DMS153 treated with DMSO at 0.1 percent for 48 hours (cell line): ENCODE results near the gene CILP.

Experiments
- DNase-seq: peaks from one replicate; lab custom pipeline; 2025; ENCODE audit not compliant: unreplicated experiment; lab: John Stamatoyannopoulos, UW

Gene CILP

DNA sequence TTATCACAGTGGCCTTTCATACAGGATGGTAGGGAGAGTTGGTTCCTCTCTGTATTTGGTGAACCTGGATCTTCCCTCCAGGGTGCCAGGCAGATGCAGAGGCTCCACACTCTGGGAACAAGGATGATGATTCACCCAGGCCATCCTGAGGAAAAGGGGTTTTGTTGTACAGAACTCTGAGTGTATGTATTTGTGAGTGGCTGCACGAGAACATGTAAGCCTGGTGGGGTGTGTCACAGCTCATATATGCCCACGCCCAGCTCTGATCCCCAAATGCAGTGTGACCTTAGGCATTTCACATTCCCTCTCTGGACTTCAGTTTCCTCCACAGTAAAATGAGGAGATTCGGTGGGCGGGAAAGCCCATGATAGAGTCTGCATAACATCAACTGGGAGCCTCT lies 11.6 kb upstream of the CILP start:
- no peak for DNase-seq

DNA sequence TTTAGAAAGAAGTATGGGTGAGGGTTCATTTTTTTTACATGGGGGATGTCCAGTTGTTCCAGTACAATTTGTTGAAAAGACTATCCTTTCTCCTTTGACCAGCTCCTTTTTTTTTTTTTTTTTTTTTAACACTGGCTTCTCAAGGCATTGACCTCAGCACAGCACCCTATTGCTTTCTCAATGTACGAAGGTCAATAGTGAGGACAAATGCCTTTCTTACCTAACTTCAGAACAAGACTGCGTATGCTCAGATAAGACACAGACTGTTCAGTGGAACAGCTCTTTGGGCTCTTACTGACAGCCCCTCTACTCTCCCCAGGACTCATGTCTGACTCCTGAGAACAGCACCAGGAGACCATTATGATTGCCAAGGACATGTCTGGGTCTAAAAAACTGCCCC lies 10.4 kb upstream of the CILP start:
- DNase-seq: no peak

DNA sequence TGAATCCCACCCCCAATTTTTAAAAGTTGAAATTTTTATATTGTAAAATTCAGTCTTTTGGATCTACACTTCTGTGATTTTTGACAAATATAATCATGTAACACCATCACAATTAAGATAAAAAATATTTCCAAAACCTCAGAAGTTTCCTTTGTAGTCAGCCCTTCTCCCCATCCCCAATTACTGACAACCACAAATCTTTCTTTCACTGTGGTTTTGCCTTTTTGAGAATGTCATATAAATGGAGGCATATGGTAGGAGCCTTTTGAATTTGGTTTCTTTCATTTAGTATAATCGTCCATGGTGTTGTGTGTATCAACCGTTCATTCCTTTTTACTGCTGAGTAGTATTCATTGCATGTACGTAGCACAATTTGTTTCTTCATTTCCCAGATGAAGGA lies 7.9 kb upstream of the CILP start:
- DNase-seq: no peak

DNA sequence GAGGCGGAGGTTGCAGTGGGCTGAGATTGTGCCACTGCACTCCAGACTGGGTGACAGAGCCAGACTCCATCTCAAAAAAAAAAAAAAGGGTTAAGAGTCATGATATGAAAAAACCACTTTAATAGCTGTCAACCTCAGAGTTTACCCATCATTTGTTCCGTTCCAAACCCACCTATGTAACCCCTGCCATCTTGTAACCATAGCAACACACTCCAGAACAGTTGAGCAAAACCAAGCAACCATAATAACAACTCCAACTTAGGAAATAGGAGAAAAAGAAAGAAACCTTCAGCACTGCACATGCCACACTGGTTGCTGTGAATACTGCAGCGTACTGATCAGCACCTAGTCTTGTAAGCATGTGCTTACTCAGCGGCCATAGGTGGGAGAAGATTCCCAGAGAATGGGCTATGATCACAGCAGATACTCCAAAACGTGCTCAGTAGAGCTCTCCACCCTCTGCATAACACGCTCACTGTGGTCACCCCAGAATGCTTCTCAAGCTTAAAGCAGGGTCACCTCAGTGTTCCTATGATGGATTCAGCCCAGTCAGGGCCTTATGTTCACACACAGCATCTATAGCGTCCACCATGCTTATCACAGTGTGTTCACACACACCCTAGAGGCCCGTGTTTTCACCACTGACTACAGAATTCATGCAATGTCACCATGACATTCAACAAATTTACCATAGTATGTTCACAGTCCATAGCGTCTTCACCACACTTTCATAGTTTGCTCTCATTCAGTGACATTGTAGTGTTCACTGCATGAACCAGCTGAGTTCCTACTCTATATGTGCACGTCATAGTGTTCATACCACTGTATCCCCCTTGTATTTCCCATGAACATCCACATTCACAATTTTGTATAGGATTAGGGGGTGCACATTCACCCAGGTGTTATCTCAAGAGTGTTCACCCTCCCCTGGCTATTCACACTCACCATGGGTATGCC lies 6.5 kb upstream of the CILP start:
- DNase-seq: no peak

DNA sequence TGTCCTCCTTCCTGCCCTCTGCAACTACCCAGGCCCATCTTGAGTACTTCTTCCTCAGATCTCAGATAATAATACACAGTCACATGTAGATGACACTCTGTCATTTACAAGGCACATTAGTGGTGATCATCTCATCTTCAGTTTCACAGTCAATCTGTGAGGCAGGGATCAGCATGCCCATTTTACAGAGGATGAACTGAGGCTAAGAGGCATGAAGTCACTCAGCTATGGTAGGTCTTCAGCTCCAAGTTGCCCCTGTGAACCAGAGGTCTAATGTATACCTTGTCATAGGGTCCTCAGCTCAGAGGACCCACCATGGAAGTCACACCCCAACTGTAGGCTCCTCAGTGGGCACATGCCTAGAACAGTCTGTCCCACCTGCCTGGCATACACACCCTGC lies 4.2 kb upstream of the CILP start:
- DNase-seq: no peak

DNA sequence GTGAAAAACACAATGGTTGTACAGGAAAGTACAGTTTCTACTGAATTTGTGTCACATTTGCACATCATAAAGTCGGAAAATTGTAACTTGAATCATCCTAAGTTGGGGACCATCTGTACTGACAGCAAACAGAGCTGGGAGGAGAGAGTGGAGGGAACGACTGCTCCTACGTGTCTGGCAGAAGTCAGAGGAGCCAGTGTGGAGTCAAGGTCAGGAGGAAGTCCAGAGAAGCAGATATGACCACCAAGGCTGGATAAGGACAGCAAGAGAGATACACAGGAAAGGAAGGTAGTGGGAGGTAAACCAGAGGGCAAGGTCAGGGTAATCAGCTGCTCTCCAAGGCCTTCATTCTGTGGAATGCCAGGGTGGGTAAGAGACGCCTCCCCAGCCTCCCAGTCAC lies 2.7 kb upstream of the CILP start:
- DNase-seq: no peak

DNA sequence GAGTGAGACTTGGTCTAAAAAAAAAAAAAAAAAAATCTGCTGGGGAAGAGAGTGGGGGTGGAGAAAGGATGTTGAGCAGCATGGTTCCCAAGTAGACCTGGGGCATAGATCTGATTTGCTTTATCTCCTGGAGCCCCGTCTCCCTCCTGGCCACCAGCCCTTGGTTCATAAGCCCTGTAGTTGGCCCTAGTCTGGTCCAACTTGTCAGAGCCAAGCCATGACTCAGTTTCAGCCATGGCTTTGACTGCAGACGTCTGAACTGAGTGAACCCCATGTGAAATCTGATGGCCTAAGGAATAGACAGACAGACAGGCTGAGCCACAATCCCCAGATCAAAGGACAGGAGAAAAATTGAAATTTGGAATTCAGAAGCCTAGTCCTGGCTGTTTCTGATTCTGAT lies 2.0 kb upstream of the CILP start:
- no peak for DNase-seq

DNA sequence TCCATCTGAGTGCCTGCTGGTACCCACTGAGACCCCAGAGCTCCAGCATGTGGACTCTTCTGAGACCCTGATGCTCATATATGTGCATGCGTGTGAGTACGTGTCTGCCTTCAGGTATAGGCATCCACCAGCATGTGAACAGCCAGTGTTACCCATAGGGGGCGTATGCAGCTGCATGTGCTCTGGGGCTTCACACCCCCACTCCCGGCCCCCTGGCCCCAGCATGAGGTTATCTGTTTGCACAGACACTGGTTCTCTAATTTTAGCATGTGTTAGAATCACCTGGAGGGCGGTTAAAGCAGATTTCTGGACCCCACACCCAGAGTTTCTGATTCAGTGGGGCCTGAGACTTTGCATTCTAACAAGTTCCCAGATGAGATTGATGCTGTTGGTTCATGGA lies 824 bp upstream of the CILP start:
- no peak for DNase-seq

DNA sequence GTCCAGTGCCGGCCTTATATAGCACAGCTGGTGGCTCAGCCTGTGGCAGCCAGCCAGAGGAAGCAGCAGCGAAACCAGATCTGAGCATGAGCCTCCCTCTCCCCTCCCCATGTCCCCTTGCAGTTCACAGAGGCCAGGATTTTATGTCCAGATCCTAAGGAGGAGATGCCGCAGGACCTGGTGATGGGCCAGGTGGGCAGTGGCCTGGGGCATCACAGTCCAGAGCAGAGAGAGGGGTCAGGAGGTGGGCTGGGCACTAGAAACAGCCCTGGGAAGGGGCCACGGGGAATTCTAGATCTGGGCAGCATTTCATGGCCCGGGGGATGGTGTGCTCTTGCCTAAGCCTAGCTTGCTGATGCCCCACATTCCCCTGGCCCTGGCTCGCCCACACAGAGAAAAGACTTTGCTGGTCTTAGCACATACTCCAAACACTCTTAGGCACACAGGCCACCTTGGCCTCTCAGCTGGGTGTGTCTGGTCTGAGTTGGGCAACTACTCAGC lies 259 bp upstream of the CILP start:
- no peak for DNase-seq

DNA sequence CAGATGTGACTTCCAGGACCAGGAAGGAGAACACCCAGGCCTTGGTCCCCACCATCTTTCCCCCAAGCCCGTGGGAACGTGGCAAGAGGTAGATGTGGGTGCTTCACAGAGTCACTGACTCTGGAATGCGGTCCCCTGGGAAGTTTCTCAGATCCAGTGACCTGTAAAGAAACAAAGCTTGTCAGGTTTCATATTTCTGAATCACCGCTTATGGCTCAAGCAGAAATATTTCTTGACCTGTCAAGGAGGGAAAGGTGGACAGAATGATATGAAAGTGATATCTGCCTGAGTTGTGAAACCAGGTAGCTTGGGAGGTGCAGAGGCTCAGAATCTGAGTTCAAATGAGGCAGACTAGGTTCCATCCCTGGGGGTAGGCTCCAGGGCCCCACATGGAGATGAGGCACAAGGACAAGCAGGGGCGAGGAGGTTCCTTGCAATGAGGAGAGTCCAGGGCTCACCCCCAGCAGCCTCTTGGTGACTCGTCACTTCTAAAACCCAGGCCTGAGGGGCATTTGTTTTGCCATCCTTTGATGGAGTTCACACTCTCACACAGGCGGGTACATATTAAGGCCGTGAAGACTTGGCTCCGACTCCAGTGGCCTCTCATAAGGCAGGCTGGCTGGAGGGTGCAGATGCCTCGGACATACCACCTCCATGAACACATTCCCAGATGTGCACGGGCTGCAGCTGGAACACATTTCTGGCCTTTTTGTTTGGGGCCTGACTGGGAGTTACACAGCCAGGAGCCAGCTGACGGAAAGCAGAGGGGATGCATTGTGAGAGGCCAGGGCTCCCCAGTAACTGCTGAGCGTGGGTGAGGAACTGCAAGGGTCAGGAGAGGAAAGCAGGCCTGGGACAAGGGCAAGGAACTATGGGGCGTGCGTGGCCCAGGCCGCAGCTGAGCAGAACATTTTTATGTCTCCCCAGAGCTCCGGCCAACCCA lies 1.3 kb downstream of the CILP start:
- no peak for DNase-seq

DNA sequence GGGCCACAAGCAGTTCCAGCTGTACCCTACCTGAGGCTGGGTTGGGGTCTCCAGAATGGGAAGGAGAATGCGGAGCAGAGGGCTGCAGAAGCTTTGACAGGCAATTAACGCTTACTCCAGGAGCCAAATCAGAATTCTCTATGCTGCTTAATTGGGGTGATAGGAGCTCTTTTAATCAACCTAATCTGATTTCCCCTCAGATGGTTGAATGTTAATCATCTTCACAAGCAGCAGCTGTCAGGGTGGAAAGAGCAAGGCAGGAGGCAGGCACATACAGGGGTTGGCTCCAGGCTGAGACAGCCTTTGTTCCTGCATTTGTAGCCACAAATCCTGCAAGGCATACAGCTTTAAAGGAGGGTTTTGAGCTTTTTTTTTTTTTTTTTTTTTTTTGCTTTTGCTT lies 2.6 kb downstream of the CILP start:
- no peak for DNase-seq

DNA sequence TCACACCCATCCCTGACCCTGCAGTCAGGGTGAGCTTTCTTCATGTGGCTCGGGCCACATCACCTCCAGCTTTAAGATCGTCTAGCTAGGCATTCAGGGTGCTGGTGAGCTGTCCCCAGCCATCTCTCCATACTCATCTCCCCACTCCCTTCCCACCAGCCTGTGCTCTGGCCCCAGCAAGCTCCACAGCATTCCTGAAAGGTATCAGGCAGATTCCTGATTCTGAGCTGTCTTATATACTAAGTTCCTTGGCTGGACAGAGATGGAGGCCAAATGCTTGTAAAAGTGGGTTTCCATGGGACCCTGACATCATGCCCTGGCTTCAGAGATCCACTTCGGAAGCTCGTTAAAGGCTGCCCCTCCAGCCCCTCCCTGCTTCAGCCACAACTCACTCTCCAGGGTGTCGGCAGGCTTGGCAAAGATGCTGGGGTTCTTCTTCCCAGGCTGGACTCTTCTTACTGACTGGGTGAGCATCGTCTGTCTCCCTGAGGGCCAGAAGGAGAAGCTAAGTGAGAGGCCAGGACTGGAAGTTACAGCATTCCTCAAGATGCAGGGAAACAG lies 3.9 kb downstream of the CILP start:
- no peak for DNase-seq

DNA sequence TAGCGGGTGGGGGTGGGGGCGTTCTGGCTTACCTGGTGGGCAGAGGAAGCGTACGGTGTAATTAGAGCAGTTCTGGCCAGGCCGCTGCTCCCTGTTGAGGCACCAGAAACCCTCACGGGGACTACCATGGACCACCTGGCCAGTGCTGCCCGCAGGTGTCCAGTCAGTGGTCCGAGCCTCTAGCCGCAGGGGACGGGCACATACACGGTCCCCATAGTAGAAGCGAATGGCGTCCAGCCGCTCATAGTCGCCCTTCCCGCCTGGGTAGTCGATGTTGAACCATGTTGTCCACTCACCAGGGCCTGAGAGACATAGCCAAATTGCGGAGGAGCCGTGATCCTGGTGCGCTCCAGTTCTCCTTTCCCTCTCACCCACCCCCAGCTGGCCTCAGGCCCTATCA lies 4.5 kb downstream of the CILP start:
- DNase-seq: no peak

DNA sequence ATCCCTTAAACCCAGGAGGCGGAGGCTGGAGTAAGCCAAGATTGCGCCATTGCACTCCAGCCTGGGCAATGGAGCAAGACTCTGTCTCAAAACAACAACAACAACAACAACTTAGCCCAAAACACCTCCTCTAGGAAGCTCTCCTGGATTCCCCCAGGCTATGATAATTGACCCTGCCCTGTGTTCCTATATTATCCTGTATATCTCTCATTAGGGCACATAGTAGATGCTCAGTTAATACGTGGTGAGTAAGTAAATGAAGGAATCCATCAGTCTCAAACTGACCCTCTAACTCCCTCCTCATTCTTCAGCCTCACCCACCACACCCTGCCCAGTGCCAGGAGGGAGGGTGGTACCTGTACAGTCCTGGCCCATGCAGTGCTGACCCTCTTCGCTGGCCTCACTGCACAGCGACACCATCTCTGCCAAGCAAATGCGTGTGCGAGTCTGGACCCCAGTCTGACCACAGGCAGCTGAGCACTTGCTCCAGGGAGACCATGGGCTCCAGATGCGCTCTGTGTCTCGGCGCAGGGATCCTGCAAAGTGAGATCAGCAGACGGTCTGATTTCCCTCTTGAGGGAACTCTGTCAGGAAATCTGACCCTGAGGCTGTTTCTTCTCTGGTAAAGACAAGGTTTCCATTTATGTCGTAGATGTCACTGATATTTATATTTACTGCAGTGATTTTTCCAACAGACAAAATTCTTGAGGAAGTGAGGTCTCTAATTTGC lies 6.2 kb downstream of the CILP start:
- DNase-seq: no peak

DNA sequence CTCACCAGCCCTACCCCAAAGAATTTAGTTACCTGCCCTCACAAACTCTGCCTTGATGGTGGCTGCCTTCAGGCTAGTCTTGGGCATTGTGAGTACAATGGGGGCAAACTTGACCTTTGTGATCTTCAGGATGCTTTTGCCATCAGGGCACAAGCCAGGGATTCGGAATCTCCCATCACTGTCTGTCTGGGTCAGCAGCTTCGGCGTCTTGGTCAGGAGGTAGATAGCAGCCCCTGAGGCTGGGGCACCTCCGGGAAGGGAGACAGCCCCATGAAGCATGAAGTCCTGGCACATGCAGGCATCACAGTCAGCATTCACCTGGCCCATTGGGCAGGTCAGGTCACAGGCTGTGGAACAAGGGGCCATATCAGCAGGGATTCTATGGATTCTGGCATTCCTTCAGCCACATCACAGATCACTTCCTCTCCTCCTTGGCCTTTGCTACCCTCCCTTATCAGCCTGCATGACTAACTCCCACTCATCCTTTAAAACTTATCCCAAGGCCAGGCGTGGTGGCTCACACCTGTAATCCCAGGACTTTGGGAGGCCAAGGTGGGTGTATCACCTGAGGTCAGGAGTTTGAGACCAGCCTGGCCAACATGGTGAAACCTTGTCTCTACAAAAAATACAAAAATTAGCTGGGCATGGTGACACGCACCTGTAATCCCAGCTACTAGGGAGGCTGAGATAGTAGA lies 6.9 kb downstream of the CILP start:
- DNase-seq: no peak

DNA sequence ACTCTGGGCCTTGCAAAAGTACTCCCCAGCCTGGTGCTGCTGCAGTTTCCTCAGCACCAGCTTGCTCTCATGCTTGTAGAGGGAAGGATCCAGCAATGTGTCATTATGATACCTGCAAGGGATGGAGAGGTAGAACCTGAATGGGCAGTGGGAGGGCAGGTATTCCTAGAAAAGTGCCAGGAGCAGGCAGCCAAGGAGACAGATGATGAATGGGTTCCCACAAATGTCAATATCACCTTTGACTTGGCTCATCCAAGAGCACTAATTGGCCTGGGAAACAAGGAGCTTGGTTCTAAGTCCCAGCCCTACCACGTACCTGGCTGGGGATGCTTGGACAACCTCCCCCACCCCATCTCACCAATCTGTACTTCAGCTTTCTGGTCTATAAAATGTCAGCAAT lies 9.4 kb downstream of the CILP start:
- no peak for DNase-seq

DNA sequence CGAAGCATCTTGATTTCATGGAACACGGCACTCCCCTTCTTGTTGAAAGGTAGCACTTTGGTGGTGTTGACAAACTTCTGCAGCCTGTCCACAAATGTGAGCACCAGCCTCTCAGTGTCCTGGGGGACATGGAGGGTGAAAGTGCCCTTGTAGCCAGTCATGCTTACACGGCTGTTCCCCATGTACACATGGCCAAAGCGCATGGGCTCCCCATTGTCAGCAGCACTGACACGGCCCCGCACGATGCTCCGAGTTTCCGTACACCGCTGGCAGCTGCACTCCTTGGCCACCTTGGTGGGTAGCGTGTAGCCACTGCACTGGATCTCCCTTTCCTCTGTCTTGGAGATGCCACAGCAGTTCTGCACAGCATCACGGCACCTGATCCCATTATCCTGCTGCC lies 12.7 kb downstream of the CILP start:
- DNase-seq: no peak

DNA sequence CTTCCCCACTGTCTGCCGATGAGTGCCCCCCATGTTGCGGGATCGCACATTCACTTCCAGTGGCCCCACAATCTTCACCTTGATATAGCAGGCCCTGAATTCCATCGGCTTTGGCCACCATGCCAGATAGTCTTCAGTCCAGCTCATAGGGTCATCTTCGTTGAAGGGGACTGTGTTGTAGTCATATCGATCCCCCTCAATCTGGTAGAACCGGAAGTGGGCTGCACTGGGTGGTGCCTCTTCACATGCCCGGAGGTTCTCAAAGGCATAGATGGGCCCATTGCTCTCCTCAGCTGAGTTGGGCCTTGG lies 14.0 kb downstream of the CILP start:
- DNase-seq: no peak

DNA sequence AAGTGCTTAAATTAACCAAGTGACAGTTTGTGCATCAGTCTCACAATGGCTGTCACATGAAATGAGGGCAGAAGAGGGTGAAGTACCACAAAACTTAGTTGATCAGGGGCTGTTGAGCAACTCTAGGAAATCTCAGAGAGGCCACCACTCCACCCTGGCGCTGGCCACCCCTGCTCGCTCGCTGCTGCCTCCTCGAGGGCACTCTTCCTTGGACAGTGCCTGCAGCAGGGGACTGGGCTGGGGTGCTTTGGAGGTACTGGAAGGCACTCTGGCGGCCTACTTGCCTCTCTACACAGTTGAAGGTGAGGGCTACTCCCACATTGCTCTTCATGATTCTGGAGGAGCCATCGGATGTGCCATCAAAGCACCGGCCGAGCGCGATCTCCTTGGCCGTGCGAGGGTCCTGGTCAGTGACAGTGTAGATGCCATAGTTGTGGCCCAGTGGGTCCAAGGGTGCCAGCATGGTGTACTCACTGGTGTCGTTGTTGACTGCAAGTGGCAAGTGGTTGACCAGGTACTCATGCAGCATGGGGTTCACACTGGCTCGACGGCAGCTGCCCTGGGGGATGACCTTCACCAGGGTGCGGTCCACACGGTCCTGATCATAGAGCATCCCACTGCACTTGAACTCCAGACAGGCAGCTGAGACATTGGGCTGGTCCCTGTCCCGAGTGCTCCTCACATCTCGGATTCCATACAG lies 14.5 kb downstream of the CILP start:
- no peak for DNase-seq

DNA sequence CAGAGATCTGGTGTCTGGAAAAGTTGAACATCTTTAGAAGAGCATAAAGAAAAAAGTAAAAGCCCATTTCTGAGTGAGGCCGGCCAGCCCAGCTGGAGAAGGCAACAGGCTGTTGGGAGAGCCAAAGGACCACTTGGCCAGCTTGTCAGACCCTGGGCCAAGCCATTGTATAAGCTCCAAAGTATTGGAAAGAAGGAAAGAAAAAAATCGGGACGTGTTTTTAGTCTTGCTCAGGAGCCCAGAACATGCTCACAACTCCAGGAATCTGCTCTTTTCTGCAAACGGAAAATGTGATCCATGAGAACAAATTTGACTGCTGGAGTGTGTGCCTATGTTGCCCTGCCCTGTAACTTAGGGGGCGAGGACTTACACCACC lies 15.7 kb downstream of the CILP start:
- DNase-seq: no peak
